ENCODE results near the gene ZNF618. TPM values are rescaled to one million over a fixed set of nuclear protein-coding genes. Genes with fewer than 3 reads are reported as not detected.

The ZNF618 gene
- total RNA-seq, 1 donor, result 13.6 TPM

DNA sequence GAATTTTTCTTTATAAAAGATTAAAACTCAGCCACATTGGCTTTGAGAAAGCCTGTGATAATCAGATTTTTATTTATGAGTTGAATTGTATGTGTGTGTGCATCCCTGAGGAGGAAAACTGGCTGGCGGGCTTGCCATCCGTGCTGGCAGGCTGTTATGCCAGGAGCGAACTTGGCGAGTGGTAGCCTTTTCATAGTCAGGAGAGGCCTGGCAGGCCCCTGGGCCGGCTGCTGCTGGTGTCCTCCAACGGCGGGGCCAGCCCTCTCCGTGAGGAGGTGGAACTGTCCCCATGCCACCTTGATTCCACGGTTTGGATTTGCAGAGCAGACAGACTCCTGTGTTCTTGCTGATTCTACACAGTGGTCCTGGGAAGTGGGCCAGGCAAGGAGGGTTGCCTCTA is 43.3 kb downstream of the ZNF618 start:
- DNase-seq (ENCODE audit: low read depth), result no peak
- TF ChIP-seq, protein P1, sequence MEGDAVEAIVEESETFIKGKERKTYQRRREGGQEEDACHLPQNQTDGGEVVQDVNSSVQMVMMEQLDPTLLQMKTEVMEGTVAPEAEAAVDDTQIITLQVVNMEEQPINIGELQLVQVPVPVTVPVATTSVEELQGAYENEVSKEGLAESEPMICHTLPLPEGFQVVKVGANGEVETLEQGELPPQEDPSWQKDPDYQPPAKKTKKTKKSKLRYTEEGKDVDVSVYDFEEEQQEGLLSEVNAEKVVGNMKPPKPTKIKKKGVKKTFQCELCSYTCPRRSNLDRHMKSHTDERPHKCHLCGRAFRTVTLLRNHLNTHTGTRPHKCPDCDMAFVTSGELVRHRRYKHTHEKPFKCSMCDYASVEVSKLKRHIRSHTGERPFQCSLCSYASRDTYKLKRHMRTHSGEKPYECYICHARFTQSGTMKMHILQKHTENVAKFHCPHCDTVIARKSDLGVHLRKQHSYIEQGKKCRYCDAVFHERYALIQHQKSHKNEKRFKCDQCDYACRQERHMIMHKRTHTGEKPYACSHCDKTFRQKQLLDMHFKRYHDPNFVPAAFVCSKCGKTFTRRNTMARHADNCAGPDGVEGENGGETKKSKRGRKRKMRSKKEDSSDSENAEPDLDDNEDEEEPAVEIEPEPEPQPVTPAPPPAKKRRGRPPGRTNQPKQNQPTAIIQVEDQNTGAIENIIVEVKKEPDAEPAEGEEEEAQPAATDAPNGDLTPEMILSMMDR (IDR thresholded peaks at IDR 0.05; ENCODE audit: insufficient read depth, low read length), result no peak
- no peak overlapping the region for H3K4me3 ChIP-seq (ENCODE audit: low read depth, low read length)

DNA sequence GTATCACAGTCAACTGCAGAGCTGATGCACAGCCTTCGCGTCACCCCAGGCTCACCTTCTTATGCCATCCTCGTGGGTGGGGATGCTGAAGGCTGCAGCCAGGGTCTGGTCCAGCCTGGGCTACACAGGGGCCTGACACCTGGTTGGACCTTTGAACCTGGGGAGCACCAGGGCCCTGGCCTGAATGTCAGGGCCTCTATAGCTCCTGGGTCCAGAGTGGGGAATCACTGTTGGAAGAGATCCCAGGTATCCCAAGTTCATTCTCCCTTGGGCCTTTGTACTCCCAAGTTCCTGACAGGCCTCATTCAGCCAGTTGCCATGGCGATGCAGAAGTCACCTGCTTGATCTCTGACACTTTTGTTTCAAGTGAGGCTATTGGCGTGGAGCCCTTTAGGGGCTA is 43.8 kb downstream of the ZNF618 start:
- TF ChIP-seq, protein P1 (IDR thresholded peaks at IDR 0.05; ENCODE audit: insufficient read depth, low read length), result no peak
- no peak overlapping the region for H3K4me3 ChIP-seq (ENCODE audit: low read depth, low read length)
- DNase-seq (ENCODE audit: low read depth), result no peak

DNA sequence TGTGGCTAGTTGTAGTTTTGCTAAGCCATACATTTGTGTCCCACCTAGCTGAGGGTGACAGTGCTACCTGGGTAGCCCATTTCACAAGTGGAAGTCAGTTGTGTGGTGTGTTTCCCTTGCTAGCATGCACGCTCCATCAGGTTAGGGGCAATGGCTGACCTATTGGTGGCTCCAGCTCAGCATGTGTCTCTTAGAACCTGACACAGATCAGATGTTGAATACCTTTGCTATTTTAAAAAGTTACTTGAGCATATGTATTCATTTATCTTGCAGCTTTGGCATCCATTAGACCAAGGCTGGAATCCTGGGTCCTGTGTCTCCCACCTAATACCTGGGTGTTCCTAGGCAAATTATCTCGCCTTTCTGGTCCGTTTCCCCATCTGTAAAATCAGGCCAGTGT is 44.8 kb downstream of the ZNF618 start:
- TF ChIP-seq, protein P1 (IDR thresholded peaks at IDR 0.05; ENCODE audit: insufficient read depth, low read length), result no peak
- H3K4me3 ChIP-seq (ENCODE audit: low read depth, low read length), result no peak overlapping the region
- no peak for DNase-seq (ENCODE audit: low read depth)

DNA sequence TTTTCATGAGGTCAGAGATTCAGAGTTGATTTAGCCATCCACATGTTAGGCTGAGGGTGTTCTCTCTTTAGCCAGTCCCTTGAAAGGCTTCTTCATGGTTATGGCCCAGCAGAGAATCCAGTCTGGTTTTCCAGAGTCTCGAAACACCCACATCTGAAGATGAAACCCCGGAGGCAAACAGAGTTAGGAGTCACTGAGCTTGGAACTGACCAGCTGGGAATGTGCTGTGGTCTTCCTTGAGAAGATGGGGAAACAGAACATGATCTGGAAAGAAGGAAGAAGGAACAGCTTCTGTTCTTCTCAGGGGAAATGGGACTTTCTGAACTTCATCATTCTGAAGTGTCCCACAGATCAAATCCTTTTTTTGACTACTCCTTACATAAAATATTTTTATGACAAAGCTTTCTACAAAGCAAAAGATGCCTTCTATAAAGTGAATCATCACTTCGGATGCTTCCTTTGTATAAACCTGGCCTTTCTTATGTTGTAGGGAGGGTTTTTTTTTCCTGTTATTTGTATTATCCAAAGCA is 45.4 kb downstream of the ZNF618 start:
- no peak overlapping the region for H3K4me3 ChIP-seq (ENCODE audit: low read depth, low read length)
- TF ChIP-seq, protein P1 (IDR thresholded peaks at IDR 0.05; ENCODE audit: insufficient read depth, low read length), result no peak
- DNase-seq (ENCODE audit: low read depth), result no peak

DNA sequence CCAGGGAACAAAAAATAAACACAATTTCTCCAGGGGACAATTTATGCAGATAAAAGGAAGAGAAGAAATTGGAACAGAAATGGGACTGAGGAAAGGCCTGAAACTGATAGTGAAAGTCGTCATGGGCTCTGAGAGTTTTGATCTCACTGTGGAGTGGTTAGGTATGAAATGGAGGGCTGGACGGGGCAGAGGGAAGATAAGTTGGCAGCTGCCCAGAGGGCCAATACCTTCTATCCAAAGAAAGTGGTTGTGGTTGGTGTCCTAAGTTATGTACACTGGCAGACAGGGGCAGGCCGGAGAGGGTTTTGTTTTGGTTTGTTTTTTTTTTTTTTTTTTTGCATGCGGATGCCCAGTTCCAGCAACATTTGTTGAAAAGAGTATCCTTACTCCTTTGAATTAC is 46.1 kb downstream of the ZNF618 start:
- no peak for DNase-seq (ENCODE audit: low read depth)
- H3K4me3 ChIP-seq (ENCODE audit: low read depth, low read length), result no peak overlapping the region
- TF ChIP-seq, protein P1 (IDR thresholded peaks at IDR 0.05; ENCODE audit: insufficient read depth, low read length), result no peak

DNA sequence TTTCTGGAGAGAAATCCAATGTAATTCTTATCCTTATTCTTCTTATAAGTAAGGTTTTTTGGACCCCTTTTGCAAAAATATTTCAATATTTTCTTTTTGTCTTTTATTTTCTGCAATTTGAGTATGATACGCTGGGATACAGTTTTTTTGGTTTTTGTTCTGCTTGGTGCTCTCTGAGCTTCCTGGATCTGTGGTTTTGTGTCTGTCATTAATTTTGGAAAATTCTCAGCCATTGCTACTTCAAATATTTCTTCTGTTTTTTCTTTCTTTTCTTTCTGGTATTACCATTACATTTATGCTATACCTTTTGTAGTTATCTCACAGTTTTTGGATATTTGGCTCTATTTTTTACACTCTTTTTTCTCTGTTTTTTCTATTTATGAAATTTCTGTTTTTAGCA is 50.1 kb downstream of the ZNF618 start:
- TF ChIP-seq, protein P1 (IDR thresholded peaks at IDR 0.05; ENCODE audit: insufficient read depth, low read length), result no peak
- DNase-seq (ENCODE audit: low read depth), result no peak

DNA sequence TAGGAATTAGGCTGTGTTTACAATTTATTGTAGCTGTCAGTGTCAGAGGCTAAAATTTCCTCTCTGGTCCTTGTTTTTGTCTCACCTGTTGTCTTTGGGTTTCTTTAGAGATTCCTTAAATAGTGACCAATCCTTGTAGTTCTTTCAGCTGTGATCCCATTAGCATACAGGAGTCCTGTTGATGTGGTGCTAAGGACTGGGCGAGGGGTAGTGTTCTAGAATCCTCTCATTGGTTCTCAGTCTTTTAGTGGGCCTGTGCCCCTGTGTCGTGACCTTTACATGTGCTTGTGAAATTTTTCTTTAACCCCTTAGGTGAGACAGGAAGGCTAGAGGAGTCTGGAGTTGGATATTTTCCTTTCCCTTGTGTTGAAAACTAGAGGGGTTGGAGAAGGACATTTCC is 51.2 kb downstream of the ZNF618 start:
- no peak for DNase-seq (ENCODE audit: low read depth)
- TF ChIP-seq, protein P1 (IDR thresholded peaks at IDR 0.05; ENCODE audit: insufficient read depth, low read length), result no peak
- no peak overlapping the region for H3K4me3 ChIP-seq (ENCODE audit: low read depth, low read length)

More for the DNA sequence above, 50.1 kb downstream of the ZNF618 start:
- H3K4me3 ChIP-seq (ENCODE audit: low read depth, low read length), result no peak overlapping the region

All from fibroblast of the aortic adventitia (primary cell).